NCI-H460 (cell line): ENCODE measurements around the gene INPP4A. TPM values are rescaled to one million over a fixed set of nuclear protein-coding genes. Genes with fewer than 3 reads are reported as not detected.
A peak's percentile ranks its signal among the peaks of the same experiment; 100 is the strongest.
"Not testable (repeated sequence)": the region's sequence is repeated elsewhere in the genome, so short reads cannot be mapped to it uniquely, and the experiment has no call there.

Source experiments
- DNase-seq: peaks from one replicate; pipeline ENCODE4 v3.0.0-alpha.2; 2016; ENCODE audit warnings: low read depth; ENCODE audit errors: extremely low read depth
- polyA plus RNA-seq: library from polyadenylated mRNA; depleted of rRNA; stranded (reverse); fragments of >200 nt; gene quantifications from 2 replicates; pipeline ENCODE4 v1.2.3, GENCODE V29; 2014; cell fraction: nucleus; rRNA removed
- total RNA-seq: library from RNA; depleted of rRNA; stranded (reverse); fragments of >200 nt; shearing (Covaris generic); gene quantifications from 2 replicates; pipeline ENCODE4 v1.2.3, GENCODE V29; 2014; rRNA removed

Gene INPP4A
- total RNA-seq, result 15.0 and 16.7 TPM in 2 replicates
- polyA plus RNA-seq, result 18.2 and 29.6 TPM in 2 replicates

DNA sequence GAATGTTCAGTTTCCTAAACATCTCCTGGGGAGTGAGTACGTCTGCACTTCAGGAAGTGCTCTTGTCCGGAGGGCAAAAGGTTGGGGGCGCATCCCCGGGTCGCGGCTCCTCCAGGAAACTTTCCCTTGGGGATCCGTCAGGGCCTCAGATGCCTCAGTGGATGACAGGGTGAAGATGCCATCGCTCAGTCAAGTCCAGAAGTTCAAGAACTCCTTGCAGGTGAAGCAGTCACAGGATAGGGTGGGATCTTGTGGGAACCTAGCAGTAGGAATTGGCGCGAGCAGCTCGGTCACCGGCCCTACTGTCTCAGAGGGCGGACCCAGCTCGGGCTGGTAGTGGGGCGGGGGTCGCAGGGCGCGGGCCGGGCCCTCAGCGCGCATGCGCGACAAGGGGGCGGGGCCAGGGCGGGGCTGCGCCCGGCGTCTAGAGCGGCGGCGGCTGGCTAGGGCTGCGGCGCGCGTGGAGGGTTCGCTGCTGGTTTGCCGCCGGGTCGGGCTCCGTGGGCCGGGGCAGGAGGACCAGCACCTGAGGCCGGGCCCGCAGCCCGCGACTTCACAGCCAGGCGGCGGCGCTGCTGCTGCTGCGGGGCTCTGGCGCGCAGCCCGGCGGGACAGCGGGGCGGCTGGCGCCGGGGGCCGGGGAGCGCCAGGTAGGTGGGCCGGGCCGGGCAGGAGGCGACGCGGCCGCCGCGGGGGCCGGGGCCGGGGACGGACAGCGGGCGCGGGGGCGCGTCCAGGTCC, at the start of gene INPP4A:
Gene INPP4A, plus strand, starts transcription at position 423 of the 741 bp plus-strand sequence. CDS start 75,191 bp downstream, outside the sequence.
- DNase-seq, result peak; percentile 49

DNA sequence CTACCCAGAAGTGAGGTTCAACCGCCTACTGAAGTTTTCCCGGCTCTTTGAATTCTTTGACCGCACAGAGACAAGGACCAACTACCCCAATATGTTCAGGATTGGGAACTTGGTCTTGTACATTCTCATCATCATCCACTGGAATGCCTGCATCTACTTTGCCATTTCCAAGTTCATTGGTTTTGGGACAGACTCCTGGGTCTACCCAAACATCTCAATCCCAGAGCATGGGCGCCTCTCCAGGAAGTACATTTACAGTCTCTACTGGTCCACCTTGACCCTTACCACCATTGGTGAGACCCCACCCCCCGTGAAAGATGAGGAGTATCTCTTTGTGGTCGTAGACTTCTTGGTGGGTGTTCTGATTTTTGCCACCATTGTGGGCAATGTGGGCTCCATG, 48.7 kb upstream of the INPP4A start:
- no peak for DNase-seq

DNA sequence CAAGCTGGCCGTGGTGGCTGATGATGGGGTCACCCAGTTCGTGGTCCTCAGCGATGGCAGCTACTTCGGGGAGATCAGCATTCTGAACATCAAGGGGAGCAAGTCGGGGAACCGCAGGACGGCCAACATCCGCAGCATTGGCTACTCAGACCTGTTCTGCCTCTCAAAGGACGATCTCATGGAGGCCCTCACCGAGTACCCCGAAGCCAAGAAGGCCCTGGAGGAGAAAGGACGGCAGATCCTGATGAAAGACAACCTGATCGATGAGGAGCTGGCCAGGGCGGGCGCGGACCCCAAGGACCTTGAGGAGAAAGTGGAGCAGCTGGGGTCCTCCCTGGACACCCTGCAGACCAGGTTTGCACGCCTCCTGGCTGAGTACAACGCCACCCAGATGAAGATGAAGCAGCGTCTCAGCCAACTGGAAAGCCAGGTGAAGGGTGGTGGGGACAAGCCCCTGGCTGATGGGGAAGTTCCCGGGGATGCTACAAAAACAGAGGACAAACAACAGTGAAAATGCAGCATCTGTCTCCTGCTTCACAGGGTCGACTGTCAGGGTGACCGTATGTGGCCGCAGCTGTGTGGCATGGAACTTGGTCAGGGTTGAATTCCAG, 47.8 kb upstream of the INPP4A start:
- DNase-seq, result no peak

DNA sequence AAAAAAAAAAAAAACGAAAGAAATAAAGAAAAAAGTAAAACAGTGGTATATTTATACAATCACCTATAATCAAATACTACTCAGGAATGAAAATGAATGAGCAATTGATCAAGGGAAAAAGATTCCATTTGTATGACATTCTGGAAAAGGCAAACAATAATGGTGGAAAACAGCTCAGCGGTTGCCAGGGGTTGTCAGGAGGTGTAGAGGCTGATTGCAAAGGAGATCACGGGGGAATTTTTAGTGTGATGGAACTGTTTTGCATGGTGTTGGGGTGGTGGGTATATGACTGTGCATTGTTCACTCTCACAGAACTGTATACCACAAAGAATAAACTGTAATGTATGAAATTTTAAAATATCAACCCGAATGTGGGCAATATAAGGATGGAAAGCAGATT, 45.5 kb upstream of the INPP4A start:
- no peak for DNase-seq

DNA sequence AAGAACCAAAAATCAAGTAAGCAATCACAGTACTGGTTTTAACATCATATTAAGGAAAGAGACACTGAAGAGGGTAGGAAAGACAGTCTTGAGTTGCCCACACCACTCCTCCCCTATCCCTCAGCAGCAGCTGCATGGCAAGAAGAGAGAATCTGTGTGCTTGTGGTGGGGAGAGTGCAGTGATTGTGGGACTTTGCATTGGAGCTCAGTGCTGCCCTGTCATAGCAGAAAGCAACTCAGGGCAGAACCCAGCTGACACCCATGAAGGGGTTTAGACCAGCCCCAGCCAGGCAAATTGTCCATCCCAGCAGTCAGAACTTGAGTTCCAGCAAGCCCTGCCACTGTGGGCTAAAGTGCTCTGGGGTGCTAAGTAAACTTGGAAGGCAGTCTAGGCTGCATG, 40.8 kb upstream of the INPP4A start:
- DNase-seq, result no peak

DNA sequence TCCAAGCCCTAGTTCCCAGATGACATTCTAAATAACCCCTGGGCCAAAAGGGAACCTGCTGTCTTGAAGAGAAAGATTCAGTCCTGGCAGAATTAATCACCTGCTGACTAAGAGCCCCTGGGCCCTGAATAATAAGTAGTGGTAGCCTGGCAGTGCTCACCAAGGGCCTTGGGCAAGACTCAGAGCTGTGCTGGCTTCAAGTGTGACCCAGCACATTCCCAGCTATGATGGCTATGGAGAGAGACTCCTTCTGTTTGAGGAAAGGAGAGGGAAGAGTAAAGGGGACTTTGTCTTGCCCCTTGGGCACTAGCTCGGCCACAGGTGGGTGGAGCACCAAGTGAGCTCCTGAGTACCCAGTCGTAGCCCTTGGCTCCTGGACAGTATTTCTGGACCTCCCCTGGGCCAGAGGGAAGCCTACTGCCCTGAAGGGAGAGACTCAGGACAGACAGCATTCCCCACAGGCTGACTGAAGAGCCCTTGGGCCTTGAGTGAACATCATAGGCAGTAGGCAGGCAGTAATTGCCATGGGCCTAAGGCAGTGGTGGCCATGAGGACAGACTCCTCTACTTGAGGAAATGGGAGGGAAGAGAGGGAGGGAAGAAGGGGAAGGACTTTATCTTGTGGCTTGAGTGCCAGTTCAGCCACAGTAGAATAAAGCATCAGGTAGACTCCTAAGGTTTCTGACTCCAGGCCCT, 40.0 kb upstream of the INPP4A start:
- DNase-seq, result no peak

DNA sequence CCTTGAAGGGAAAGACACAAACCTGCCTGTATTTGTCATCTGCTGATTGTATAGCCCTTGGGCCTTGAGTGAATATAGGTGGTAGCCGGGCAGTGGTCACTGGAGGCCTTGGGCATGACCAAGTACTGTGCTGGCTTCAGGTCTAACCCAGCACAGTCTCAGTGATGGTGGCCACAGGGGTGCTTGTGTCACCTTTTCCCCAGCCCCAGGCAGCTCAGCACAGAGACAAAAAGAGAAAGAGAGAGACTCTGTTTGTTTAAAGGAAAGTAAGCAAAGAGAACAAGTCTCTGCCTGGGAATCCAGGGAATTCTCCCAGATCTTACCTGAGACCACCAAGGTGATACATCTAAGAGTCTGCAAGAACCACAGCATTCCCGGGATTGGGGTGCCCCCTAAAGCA, 39.4 kb upstream of the INPP4A start:
- no peak for DNase-seq

DNA sequence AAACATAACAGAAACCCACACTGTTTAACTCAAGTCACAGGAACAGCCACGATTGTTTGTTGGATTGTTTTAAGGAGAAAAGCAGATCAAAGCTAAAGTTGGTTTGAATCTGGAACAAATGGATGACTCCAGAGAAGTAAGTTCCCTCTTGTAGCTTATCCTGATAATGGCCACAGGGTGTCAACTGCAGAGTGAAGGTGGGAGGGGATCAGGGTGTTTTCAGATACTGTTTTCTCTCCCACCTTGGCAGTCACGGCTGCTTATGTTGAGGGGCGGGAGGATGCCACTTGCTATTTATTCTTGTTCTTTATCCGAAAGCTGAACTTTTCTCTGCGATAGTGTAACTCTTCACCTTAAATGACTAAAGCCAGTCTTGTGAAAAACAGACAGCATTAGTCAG, 36.5 kb upstream of the INPP4A start:
- no peak for DNase-seq

DNA sequence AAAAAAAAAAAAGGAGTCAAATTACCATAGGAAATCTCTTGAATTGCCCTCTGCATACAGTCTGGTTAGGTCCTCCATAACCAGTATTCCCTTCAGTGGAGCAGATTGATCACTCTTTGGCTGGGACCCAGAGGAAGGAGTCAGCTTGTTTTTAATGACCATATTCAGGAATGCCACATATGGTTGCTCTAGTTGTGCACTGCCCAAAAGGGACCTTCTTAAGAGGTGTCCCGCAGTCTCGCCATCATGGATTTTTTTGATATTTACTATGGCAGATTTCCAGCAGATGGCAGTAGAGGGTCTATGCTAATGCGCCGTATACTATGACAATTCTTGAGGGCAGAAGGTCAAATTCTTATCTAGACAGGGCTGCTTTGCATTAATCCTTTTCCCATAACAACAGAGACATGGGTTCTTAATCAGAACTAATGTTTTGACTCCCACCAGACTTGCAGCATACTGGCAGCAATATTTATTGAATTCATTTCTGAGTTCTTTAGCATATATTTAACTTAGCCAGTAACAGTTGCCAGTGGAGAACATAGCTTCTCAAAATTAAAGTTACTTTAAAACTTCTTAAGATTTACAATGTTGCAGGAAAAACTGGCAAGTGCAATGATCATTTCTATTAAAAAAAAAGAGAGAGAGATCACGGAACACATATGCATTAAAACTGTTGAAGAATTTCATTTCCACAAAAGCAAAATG, 31.8 kb upstream of the INPP4A start:
- peak; percentile 64 for DNase-seq

DNA sequence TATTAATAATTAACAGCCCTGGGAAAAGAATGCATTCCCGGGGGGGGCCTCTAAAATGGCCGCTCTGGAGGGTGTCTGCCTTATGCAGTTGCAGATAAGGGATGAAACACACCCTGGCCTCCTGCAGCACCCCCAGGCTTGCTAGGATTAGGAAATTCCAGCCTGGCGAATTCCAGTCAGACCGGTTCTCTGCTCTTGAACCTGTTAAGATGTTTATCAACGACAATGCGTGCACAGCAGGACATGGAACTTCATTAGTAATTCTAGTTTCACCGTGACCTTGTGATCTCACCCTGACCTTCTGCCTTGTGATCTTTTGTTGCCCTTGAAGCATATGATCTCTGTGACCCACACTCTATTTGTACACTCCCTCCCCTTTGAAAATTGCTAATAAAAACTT, 30.4 kb upstream of the INPP4A start:
- DNase-seq, result not testable (repeated sequence)

DNA sequence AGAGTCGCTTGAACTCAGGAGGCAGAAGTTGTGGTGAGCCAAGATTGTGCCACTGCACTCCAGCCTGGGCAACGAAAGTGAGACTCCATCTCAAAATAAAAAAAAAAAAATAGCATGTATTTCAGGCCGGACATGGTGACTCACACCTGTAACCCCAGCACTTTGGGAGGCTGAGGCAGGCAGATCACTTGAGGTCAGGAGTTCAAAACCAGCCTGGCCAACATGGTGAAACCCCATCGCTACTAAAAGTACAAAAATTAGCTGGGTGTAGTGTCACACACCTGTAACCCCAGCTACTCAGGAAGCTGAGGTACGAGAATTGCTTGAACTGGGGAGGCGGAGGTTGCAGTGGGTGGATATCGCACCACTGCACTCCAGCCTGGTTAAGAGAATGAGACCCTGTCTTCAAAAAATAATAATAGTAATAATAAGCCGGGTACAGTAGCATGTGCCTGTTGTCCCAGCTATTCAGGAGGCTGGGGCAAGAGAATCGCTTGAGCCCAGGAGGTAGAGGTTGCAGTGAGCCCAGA, 28.9 kb upstream of the INPP4A start:
- DNase-seq, result not testable (repeated sequence)

DNA sequence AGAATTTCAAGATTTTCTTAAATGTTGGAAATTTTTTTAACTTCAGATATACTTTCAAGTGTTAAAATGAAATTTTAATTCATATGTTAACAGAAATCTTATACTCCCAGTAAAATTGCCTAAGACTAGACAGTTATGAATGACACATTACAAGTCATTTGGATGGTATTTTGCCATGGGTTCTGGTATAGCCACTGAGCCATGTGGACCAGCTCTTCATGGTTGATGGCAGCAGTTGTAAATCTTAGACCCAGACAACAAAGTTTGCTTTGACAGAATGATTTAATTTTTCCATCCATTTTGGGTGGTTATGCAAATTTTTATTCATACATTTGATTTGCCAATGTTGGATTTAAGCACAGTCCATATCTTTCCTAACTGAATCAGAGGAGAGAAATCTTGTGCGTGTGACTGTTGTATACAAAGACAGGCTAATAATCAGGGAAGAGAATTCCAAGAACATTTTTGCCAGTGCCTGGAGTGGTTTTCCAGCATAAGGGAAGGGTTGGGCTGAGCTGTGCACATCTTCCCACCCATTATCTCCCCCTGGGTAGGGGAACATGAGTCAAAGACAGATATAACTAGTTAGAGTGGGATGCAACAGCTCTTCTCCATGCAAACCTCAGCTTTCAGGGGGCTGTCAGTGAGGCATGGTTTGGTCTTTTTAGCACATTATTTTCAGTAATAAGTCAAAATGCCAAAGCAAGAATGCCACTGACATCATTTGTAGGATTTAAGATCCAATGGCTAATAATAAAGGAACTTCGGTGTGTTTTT, 28.1 kb upstream of the INPP4A start:
- DNase-seq, result no peak

DNA sequence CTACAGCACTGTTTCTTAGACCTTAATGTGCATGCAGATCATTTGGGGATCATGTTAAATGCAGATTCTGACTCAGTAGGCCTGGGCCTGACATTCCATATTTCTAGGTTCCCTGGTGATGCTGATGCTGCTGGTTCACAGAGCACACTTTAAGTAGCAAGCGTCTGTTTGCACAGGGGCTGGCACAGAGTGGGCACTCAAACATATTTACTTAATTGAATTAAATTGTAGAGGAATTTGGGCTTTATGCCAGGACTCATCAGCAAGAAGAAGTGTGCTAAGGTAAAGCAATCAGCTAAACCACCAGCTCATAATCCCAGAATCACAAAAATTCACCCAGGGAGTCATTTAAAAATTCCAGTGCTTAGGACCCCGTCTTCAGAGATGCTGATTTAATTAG, 25.1 kb upstream of the INPP4A start:
- DNase-seq, result no peak

DNA sequence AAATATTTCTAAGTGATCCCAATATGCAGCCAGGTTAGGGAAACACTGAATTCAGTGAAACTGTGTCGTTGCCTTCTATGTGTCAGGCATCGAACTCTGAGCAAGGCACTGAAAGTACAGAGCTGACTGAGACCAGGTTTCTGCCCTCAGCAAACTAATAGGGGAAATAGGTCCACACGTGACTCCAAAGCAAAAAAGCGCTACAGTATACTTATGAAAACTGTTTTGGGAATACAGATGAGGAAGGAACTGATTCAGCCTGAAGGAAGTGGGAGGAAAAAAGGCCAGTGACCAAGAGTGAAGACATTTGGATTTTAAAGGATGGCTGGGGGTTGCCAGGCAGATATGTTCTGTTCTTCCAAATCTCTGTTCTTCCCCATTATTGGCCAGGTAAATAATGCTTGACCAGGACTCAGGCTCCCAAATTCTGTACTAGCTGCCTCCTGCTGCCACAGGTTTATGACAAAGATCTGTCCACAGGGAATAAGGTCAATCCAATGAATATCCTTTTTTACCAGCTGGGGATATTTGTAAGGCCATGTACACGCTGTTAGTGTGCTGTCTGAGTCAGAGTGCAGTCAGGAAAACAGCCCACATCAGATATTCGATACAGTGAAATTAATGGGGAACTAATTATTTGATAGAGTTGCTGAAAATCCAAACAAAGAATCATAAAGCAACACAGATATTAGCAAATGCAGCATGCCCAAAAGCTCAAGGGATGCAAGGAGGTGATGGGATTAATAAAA, 24.5 kb upstream of the INPP4A start:
- DNase-seq, result no peak

DNA sequence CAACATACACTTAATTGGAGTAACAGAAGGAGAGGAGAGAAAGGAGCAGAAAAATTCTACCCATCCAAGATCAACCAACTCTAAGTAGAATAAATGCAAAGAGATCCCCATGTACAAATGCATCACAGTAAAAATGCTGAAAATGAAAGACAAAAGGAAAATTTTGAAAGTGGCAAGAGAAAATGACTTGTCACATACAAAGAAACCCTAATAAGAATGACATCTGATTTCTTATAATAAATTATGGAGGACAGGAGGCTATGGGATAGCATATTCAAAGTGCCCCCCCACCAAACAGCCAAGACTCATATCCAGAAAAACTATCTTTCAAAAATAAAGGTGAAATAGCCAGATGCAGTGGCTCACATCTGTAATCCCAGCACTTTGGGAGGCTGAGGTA, 22.2 kb upstream of the INPP4A start:
- no peak for DNase-seq

DNA sequence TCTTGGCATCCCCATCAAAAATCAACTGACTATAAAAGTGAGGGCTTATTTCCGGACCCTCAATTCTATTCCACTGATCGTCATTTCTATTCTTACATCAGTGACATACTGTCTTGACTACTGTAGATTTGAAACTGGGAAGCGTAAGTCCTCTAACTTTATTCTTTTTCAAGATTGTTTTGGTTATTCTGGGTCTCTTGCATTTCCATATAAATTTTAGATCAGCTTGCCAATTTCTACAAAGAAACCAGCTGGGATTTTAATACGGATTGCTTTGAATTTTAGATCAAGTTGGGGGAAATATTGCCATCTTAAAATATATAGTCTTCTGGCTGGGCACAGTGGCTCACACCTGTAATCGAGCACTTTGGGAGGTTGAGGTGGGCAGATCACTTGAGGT, 17.9 kb upstream of the INPP4A start:
- DNase-seq, result no peak

DNA sequence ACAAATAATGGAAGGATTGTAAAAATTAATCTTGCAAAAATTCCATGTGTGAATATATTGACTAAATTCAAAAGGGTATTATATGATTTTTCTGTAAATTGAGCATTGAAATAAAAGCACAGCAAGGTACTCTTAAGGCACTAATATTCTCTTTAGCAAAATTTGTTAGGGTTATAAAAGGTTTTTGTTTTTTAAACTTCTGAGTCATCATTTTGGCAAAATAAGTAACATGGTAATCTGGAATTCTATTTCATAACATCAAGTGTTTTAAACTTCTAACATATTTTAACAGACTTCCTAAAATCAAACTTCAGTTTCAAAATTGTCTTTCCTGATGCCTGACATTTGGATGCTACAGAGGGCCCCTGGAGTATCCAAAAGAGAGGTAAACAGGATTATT, 12.5 kb upstream of the INPP4A start:
- DNase-seq, result no peak

DNA sequence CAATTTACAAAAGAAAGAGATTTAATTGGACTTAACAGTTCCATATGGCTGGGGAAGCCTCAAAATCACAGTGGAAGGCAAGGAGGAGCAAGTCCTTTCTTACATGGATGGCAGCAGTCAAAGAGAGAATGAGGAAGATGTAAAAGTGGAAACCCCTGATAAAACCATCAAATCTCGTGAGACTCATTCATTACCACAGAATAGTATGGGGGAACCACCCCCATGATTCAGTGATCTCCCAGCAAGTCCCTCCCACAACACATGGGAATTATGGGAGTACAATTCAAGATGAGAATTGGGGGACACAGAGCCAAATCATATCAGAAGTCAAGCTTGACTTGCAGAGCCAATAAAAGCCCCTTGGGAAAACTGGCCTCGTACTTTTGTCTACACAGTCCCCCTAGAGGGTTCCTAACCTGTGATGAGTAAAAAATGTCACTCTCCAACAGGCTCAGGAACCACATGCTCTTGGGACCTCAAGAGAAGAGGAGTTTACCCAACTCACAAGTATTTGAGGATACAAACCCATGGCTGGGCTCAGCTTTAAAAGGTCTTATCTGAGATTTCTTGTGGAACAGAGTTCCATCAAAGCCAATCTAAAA, 11.2 kb upstream of the INPP4A start:
- DNase-seq, result no peak

DNA sequence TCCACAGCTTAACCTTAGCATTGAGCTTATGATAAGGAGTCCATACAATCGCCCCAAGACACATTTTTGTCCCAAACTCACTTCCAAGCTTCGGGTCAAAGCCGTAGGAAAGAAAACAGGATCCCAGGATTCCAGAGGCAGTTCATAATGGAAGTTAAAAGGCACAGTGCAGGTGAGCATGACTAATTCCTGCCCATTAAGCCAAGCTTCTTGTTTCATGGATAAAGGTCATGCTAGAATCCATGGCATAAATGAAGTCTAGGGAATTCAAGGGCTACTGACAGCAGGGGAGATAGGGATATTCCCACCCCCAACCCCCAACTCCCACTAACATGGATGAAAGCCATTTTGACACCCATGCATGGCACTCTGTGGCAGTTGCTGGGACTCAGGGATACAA, 10.2 kb upstream of the INPP4A start:
- DNase-seq, result no peak
